HG02610 (cell line): ENCODE data around the gene TAS2R19.
A peak's percentile ranks its signal among the peaks of the same experiment; 100 is the strongest.
"Not testable (repeated sequence)": the region's sequence is repeated elsewhere in the genome, so short reads cannot be mapped to it uniquely, and the experiment has no call there.

Source experiments
- ATAC-seq: cut with Tn5 transposase; IDR thresholded peaks from one replicate; pipeline ENCODE4 v1.9.1; 2021; ENCODE audit warnings: mild to moderate bottlenecking, moderate library complexity; ENCODE audit not compliant: unreplicated experiment

TAS2R19 gene

GRCh38 chr12:11022520-11022919 is at the start of gene TAS2R19:
TSS of gene TAS2R19 (minus strand) at chr12:11022620. CDS start at chr12:11022571, 49 bp downstream.
- ATAC-seq, result no peak

GRCh38 chr12:11071414-11071813 is 49.0 kb upstream of the TAS2R19 start:
- ATAC-seq, result no peak

GRCh38 chr12:11070999-11071398 is 48.6 kb upstream of the TAS2R19 start:
- ATAC-seq, result no peak

- ATAC-seq, result no peak
Measured at GRCh38 chr12:11069854-11070365, 47.5 kb upstream of the TAS2R19 start.

- ATAC-seq, result no peak
Measured at GRCh38 chr12:11067514-11067913, 45.1 kb upstream of the TAS2R19 start.

- not testable (repeated sequence) for ATAC-seq
Measured at GRCh38 chr12:11062194-11062593, 39.8 kb upstream of the TAS2R19 start, which contains the start of gene TAS2R46. TSS of gene TAS2R46 (minus strand) at chr12:11062294. CDS start at chr12:11062294, 0 bp downstream.

GRCh38 chr12:11059784-11060183 is 37.4 kb upstream of the TAS2R19 start:
- no peak for ATAC-seq

- no peak for ATAC-seq
Measured at GRCh38 chr12:11059041-11059440, 36.6 kb upstream of the TAS2R19 start.

GRCh38 chr12:11055306-11055705 is 32.9 kb upstream of the TAS2R19 start:
- no peak for ATAC-seq

GRCh38 chr12:11049806-11050531 is 27.5 kb upstream of the TAS2R19 start:
- not testable (repeated sequence) for ATAC-seq

- ATAC-seq, result not testable (repeated sequence)
Measured at GRCh38 chr12:11041366-11041765, 18.9 kb upstream of the TAS2R19 start.

- ATAC-seq, result no peak
Measured at GRCh38 chr12:11040162-11040561, 17.7 kb upstream of the TAS2R19 start.

GRCh38 chr12:11039171-11039570 is 16.8 kb upstream of the TAS2R19 start:
- ATAC-seq, result no peak

GRCh38 chr12:11033959-11034358 is 11.5 kb upstream of the TAS2R19 start:
- peak; percentile 85 for ATAC-seq

GRCh38 chr12:11031307-11031706 is 8.9 kb upstream of the TAS2R19 start, which contains the start of gene TAS2R31:
TSS of gene TAS2R31 (minus strand) at chr12:11031407. CDS start at chr12:11031335, 72 bp downstream.
- no peak for ATAC-seq

- ATAC-seq, result no peak
Measured at GRCh38 chr12:11026118-11026517, 3.7 kb upstream of the TAS2R19 start.

GRCh38 chr12:11023387-11023786 is 967 bp upstream of the TAS2R19 start:
- no peak for ATAC-seq

- ATAC-seq, result no peak
Measured at GRCh38 chr12:11016937-11017336, 5.5 kb downstream of the TAS2R19 start.

GRCh38 chr12:11015775-11016430 is 6.5 kb downstream of the TAS2R19 start:
- ATAC-seq, result no peak

- no peak for ATAC-seq
Measured at GRCh38 chr12:11014234-11014633, 8.2 kb downstream of the TAS2R19 start.

GRCh38 chr12:11007608-11008007 is 14.8 kb downstream of the TAS2R19 start:
- no peak for ATAC-seq

GRCh38 chr12:10998204-10998603 is 24.2 kb downstream of the TAS2R19 start, which contains the start of gene TAS2R20:
TSS of gene TAS2R20 (minus strand) at chr12:10998304. CDS start at chr12:10997875, 429 bp downstream.
- no peak for ATAC-seq
